ENCODE results near the gene NEMP1. TPM values are rescaled to one million over a fixed set of nuclear protein-coding genes. Genes with fewer than 3 reads are reported as not detected.
A peak's percentile ranks its signal among the peaks of the same experiment; 100 is the strongest.

NEMP1 gene
- total RNA-seq, 1 donor from 2014 or later = 7.1 TPM

DNA sequence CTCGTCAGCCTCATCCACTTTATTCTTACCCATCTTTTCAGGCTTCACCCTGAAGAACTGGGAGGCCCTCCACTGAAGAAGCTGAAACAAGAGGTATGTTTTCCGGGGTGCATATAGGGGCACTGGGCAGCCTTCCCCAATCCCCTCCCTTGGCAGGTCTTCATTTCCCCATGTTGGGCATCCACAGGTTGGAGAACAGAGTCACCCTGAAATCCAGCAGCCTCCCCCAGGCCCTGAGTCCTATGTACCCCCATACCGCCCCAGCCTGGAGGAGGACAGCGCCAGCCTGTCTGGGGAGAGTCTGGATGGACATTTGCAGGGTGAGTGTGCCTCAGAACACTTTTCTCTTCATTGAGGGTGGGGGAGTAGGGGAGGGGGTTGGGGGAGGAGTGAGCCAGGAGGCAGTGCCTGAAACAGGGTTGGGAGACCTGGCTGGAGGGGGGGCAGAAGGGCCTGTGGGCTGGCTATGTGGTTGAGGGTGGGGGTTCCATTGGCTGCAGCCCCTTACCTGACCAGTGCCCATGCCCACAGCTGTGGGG lies 14.4 kb upstream of the NEMP1 start:
- Histone ChIP-seq H3K4me3 (peak overlapping the region in 1 of 2 donors; percentile 25), H3K36me3 (peaks cover 0 to 53% of the 10 kb centered on the region in 2 donors), H3K27ac (peak overlapping the region; percentile 100), H3K4me1 (peaks cover 74% of the 10 kb centered on the region), H3K27me3 (no peaks in the 10 kb centered on the region), H3K9me3 (no peaks in the 10 kb centered on the region)
- intact Hi-C loops (cut with DNase I) = no loop called here
- TF ChIP-seq, protein P1, sequence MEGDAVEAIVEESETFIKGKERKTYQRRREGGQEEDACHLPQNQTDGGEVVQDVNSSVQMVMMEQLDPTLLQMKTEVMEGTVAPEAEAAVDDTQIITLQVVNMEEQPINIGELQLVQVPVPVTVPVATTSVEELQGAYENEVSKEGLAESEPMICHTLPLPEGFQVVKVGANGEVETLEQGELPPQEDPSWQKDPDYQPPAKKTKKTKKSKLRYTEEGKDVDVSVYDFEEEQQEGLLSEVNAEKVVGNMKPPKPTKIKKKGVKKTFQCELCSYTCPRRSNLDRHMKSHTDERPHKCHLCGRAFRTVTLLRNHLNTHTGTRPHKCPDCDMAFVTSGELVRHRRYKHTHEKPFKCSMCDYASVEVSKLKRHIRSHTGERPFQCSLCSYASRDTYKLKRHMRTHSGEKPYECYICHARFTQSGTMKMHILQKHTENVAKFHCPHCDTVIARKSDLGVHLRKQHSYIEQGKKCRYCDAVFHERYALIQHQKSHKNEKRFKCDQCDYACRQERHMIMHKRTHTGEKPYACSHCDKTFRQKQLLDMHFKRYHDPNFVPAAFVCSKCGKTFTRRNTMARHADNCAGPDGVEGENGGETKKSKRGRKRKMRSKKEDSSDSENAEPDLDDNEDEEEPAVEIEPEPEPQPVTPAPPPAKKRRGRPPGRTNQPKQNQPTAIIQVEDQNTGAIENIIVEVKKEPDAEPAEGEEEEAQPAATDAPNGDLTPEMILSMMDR (IDR thresholded peaks at IDR 0.05) = no peak
- no peak for TF ChIP-seq POLR2A (IDR thresholded peaks at IDR 0.05)
- no peak for TF ChIP-seq POLR2AphosphoS5 (IDR thresholded peaks at IDR 0.05; ENCODE audit: insufficient read depth in 1 of 2, low read depth in 1 of 2)
- DNase-seq (ENCODE audit: extremely low spot score in 2 of 2) = no peak

DNA sequence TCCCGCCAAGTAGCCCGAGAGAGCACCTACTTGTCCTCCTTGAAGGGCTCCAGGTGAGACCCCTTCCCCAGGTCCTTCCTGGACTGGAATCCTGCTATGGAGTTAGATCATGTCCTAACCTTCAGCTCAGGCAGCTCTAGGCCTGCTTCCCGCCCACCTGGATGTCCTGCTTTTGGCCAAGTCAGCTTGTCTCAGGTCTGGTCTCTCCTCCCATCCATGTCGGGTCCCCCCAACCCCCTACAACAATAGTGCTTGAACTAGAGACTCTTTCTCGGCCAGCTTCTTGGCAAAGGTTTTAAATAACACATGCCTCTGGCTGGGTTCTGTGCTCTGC lies 13.9 kb upstream of the NEMP1 start:
- Histone ChIP-seq H3K27me3 (no peaks in the 10 kb centered on the region), H3K9me3 (no peaks in the 10 kb centered on the region), H3K36me3 (peaks cover 0 to 53% of the 10 kb centered on the region in 2 donors), H3K27ac (peak overlapping the region; percentile 100), H3K4me3 (no peak overlapping the region), H3K4me1 (peaks cover 74% of the 10 kb centered on the region)
- DNase-seq (ENCODE audit: extremely low spot score in 2 of 2) = no peak
- no peak for TF ChIP-seq POLR2AphosphoS5 (IDR thresholded peaks at IDR 0.05; ENCODE audit: insufficient read depth in 1 of 2, low read depth in 1 of 2)
- TF ChIP-seq, protein P1 (IDR thresholded peaks at IDR 0.05) = no peak
- no peak for TF ChIP-seq POLR2A (IDR thresholded peaks at IDR 0.05)
- intact Hi-C loops (cut with DNase I) = no loop called here

DNA sequence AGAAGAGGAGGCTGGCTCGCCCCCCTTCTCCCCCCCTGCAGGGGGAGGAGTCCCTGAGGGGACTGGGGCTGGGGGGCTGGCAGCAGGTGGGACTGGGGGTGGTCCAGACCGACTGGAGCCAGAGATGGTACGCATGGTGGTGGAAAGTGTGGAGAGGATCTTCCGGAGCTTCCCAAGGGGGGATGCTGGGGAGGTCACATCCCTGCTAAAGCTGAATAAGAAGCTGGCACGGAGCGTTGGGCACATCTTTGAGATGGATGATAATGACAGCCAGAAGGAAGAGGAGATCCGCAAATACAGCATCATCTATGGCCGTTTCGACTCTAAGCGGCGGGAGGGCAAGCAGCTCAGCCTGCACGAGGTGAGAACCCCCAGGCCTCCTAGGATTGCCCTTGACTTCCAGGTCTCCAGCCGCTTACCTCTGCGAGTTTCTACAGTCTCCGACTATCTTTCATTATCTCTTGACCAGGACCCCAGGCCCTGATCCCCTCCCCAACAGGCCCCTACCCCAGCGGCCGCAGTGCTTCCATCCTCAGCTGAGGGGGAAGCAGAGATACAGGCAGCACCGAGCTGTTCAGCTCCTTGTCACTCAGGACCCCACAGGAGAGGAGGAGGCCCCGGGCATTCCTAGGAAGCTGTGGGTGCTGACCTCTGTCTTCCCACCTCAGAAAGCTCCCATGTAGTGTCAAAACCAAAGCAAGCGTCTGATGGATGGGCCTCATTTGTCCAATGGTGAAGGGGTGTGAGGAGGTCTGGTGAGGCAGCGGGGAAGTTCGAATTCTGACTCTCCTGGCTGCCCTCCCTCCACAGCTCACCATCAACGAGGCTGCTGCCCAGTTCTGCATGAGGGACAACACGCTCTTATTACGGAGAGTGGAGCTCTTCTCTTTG lies 13.3 kb upstream of the NEMP1 start:
- peaks cover 67% of the 10 kb centered on the region for H3K4me1 ChIP-seq
- no peaks in the 10 kb centered on the region for H3K27me3 ChIP-seq
- H3K27ac ChIP-seq = peak overlapping the region; percentile 100
- peak overlapping the region; percentile 81 to 89 for H3K4me3 ChIP-seq
- H3K9me3 ChIP-seq = no peaks in the 10 kb centered on the region
- intact Hi-C loops (cut with DNase I) = no loop called here
- TF ChIP-seq, protein P1 (IDR thresholded peaks at IDR 0.05) = no peak
- TF ChIP-seq POLR2AphosphoS5 (IDR thresholded peaks at IDR 0.05; ENCODE audit: insufficient read depth in 1 of 2, low read depth in 1 of 2) (no peak), POLR2A (IDR thresholded peaks at IDR 0.05) (no peak)
- no peak for DNase-seq (ENCODE audit: extremely low spot score in 2 of 2)
- H3K36me3 ChIP-seq = peaks cover 0 to 49% of the 10 kb centered on the region in 2 donors

DNA sequence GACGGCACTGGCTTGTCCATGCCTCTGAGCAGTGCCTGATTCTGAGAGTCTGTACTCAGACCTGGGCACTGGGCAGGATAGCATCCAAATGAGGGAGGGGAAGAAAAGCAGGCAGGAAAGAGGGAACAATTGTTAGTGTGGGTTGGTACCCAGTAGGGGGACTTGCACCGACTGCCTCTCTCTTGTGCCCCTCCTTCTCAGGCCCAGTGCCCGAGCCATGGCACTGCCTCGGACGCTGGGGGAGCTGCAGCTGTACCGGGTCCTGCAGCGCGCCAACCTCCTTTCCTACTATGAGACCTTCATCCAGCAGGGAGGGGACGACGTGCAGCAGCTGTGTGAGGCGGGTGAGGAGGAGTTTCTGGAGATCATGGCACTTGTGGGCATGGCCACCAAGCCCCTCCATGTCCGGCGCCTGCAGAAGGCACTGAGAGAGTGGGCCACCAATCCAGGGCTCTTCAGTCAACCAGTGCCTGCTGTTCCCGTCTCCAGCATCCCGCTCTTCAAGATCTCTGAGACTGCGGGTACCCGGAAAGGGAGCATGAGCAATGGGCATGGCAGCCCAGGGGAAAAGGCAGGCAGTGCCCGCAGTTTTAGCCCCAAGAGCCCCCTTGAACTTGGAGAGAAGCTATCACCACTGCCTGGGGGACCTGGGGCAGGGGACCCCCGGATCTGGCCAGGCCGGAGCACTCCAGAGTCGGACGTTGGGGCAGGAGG lies 12.5 kb upstream of the NEMP1 start:
- peaks cover 0 to 41% of the 10 kb centered on the region in 2 donors for H3K36me3 ChIP-seq
- intact Hi-C loops (cut with DNase I) = no loop called here
- peak overlapping the region; percentile 100 for H3K27ac ChIP-seq
- TF ChIP-seq POLR2AphosphoS5 (IDR thresholded peaks at IDR 0.05; ENCODE audit: insufficient read depth in 1 of 2, low read depth in 1 of 2) (no peak), POLR2A (IDR thresholded peaks at IDR 0.05) (no peak)
- TF ChIP-seq, protein P1 (IDR thresholded peaks at IDR 0.05) = no peak
- H3K9me3 ChIP-seq = no peaks in the 10 kb centered on the region
- no peaks in the 10 kb centered on the region for H3K27me3 ChIP-seq
- H3K4me3 ChIP-seq = peak overlapping the region; percentile 81 to 89
- peaks cover 63% of the 10 kb centered on the region for H3K4me1 ChIP-seq
- DNase-seq (ENCODE audit: extremely low spot score in 2 of 2) = no peak

Data from vagina (tissue), 2 donors.